HepG2 (cell line): ENCODE results near the gene ABT1.

Experiments used
- DPF2 ChIP-seq: sonication (generic); formaldehyde crosslinking; IDR thresholded peaks from 2 replicates; pipeline ENCODE4 v1.4.0; 2020; ENCODE audit warnings: mild to moderate bottlenecking, low read depth, missing genetic modification reagents, borderline replicate concordance
- EP300 ChIP-seq, 3 experiments: sonication (generic) in 1 of 3; formaldehyde crosslinking in 1 of 3; IDR thresholded peaks; 2 replicates each; pipeline versions ENCODE4 v1.5.1 to v1.6.1; 2011 to 2020; ENCODE audit warnings: low read depth in 2 of 3, low read length in 2 of 3, borderline replicate concordance in 1 of 3, improper control_type of control experiment in 1 of 3, mild to moderate bottlenecking in 1 of 3, missing genetic modification reagents in 1 of 3, moderate library complexity in 1 of 3
- NBN ChIP-seq: fragments of 450-650 bp; conservative IDR thresholded peaks from 2 replicates; pipeline ENCODE4 v1.6.1; 2017
- ZFP1 ChIP-seq: IDR thresholded peaks from 2 replicates; pipeline ENCODE4 v1.6.1; 2016
- ZNF263 ChIP-seq: sonication (generic); formaldehyde crosslinking; IDR thresholded peaks from 2 replicates; pipeline ENCODE4 v1.4.0; 2020; ENCODE audit warnings: missing genetic modification reagents
- TF ChIP-seq, protein P1 (sequence below), 2 experiments: sonication (generic) in 1 of 2; formaldehyde crosslinking in 1 of 2; IDR thresholded peaks; 2 replicates each; pipeline versions ENCODE4 v1.5.1 to v1.6.1; 2011 to 2020; ENCODE audit warnings: borderline replicate concordance in 1 of 2, low read depth in 1 of 2, low read length in 1 of 2, mild to moderate bottlenecking in 1 of 2, missing genetic modification reagents in 1 of 2, moderate library complexity in 1 of 2
- TF ChIP-seq, protein P2 (sequence below): sonication (generic); formaldehyde crosslinking; IDR thresholded peaks from 2 replicates; pipeline ENCODE4 v1.8.1; 2022; ENCODE audit warnings: low read depth, mild to moderate bottlenecking, missing genetic modification reagents
- TF ChIP-seq, protein P3 (sequence below): sonication (generic); formaldehyde crosslinking; IDR thresholded peaks from 2 replicates; pipeline ENCODE4 v1.5.0; 2020; ENCODE audit warnings: mild to moderate bottlenecking, missing genetic modification reagents, moderate library complexity

DNA sequence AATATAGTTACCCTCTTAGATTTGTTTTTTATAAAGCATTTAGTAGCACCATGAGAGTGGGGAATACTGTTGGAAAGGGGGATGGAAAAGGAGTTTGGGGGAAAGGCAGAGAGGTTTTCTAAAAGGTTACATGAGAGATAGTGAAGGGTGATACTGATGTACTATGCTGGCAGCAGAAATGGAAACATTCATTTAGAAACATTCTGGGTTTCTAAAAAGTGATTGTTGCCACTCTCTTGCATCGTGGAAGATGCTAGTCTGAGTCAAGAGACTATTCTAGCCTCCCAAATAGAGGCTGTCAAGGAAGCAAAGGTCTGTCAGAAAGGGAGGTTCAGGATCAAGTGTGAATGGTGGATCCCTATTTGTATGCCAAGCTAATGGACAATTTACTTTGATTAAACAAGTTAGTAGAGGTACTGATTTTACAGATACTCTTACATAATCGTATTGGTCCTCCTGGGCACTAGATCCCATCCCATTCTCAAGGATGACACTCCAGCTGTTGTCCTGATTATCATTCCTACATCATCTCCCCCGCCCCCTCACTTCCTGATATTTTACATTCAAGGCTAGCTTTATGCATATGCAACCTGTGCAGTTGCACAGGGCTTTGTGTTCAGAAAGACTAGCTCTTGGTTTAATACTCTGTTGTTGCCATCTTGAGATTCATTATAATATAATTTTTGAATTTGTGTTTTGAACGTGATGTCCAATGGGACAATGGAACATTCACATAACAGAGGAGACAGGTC lies 15.4 kb upstream of the ABT1 start:
- TF ChIP-seq NBN (no peak), EP300 (IDR thresholded peaks at IDR 0.05; ENCODE audit: low read depth in 2 of 2, low read length in 2 of 2) (no peak), EP300 (CRISPR knock-in tag; IDR thresholded peaks at IDR 0.05; ENCODE audit: borderline replicate concordance) (no peak), DPF2 (CRISPR knock-in tag) (no peak), ZNF263 (CRISPR knock-in tag) (no peak), ZFP1 (no peak)
- TF ChIP-seq, protein P1, sequence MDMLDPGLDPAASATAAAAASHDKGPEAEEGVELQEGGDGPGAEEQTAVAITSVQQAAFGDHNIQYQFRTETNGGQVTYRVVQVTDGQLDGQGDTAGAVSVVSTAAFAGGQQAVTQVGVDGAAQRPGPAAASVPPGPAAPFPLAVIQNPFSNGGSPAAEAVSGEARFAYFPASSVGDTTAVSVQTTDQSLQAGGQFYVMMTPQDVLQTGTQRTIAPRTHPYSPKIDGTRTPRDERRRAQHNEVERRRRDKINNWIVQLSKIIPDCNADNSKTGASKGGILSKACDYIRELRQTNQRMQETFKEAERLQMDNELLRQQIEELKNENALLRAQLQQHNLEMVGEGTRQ (IDR thresholded peaks at IDR 0.05; ENCODE audit: low read depth, low read length), result no peak
- TF ChIP-seq, protein P1 (CRISPR knock-in tag; IDR thresholded peaks at IDR 0.05; ENCODE audit: borderline replicate concordance), result no peak
- TF ChIP-seq, protein P2, sequence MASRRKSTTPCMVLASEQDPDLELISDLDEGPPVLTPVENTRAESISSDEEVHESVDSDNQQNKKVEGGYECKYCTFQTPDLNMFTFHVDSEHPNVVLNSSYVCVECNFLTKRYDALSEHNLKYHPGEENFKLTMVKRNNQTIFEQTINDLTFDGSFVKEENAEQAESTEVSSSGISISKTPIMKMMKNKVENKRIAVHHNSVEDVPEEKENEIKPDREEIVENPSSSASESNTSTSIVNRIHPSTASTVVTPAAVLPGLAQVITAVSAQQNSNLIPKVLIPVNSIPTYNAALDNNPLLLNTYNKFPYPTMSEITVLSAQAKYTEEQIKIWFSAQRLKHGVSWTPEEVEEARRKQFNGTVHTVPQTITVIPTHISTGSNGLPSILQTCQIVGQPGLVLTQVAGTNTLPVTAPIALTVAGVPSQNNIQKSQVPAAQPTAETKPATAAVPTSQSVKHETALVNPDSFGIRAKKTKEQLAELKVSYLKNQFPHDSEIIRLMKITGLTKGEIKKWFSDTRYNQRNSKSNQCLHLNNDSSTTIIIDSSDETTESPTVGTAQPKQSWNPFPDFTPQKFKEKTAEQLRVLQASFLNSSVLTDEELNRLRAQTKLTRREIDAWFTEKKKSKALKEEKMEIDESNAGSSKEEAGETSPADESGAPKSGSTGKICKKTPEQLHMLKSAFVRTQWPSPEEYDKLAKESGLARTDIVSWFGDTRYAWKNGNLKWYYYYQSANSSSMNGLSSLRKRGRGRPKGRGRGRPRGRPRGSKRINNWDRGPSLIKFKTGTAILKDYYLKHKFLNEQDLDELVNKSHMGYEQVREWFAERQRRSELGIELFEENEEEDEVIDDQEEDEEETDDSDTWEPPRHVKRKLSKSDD, result no peak
- TF ChIP-seq, protein P3, sequence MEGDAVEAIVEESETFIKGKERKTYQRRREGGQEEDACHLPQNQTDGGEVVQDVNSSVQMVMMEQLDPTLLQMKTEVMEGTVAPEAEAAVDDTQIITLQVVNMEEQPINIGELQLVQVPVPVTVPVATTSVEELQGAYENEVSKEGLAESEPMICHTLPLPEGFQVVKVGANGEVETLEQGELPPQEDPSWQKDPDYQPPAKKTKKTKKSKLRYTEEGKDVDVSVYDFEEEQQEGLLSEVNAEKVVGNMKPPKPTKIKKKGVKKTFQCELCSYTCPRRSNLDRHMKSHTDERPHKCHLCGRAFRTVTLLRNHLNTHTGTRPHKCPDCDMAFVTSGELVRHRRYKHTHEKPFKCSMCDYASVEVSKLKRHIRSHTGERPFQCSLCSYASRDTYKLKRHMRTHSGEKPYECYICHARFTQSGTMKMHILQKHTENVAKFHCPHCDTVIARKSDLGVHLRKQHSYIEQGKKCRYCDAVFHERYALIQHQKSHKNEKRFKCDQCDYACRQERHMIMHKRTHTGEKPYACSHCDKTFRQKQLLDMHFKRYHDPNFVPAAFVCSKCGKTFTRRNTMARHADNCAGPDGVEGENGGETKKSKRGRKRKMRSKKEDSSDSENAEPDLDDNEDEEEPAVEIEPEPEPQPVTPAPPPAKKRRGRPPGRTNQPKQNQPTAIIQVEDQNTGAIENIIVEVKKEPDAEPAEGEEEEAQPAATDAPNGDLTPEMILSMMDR (CRISPR knock-in tag), result no peak
